Pancreas (tissue), 10 donors: ENCODE data around the gene TTI1. TPM values are rescaled to one million over a fixed set of nuclear protein-coding genes. Genes with fewer than 3 reads are reported as not detected.

Experiments
- ATAC-seq, 4 donors: fragments of 200-7000 bp; cut with Tn5 transposase; one replicate each; pipeline versions ENCODE4 v1.8.0 to v1.9.1; 2020; ENCODE audit warnings: mild to moderate bottlenecking in 4 of 4, moderate library complexity in 4 of 4
- DNase-seq, 6 donors: peaks; one replicate each; pipeline ENCODE4 v3.0.0-alpha.2; 2020
- FAIRE-seq: peaks from 2 replicates; lab custom pipeline; 2012; peaks lifted over from hg19 to GRCh38; lab: Jason Lieb, UNC
- H3K27ac ChIP-seq, 4 donors: fragments of 200-600 bp; sonication (generic); 1 replicate in 3 of 4; 2 replicates in 1 of 4; pipeline versions ENCODE4 v1.5.0 to v1.8.0; 2020
- H3K27me3 ChIP-seq, 4 donors: fragments of 200-600 bp; one replicate each; pipeline ENCODE4 v1.8.0; 2021
- H3K36me3 ChIP-seq, 3 donors: fragments of 200-600 bp; sonication (generic) in 1 of 3; one replicate each; pipeline versions ENCODE4 v1.5.0 to v1.8.0; 2020 to 2021
- H3K4me1 ChIP-seq, 3 donors: fragments of 200-600 bp; one replicate each; pipeline ENCODE4 v1.8.0; 2021
- H3K4me3 ChIP-seq, 4 donors: fragments of 200-600 bp; sonication (generic) in 2 of 4; one replicate each; pipeline versions ENCODE4 v1.5.0 to v1.8.0; 2020 to 2021
- H3K9me3 ChIP-seq, 4 donors: fragments of 200-600 bp; one replicate each; pipeline ENCODE4 v1.8.0; 2021
- WGBS, 2 donors: extraction: QIAGEN DNeasy Blood & Tissue Kit; methylation state at CpG; one replicate each; pipeline ENCODE4 v1.1.7; 2013; 5-methylcytosine and 5-hydroxymethylcytosine counted together
- intact Hi-C, 3 donors: fragments of 100-400 bp; cut with DNase I; formaldehyde crosslinking; loops; one replicate each; pipeline versions ENCODE4 v1.11.1 to v1.14.2; 2022
- polyA plus RNA-seq, 2 donors: library from polyadenylated mRNA; stranded (reverse); fragments of 200-250 nt; gene quantifications; one replicate each; pipeline ENCODE4 v1.2.3, GENCODE V29; 2013
- total RNA-seq, 6 donors: library from RNA; stranded (reverse); fragmentation: NEBNext Ultra II Directional in 4 of 6; extraction: Animal tissue kit (Norgen Biotek cat#: 25700) in 4 of 6; gene quantifications; one replicate each; pipeline versions ENCODE4 v1.2.1 to v1.2.4, GENCODE V29; 2021 to 2023
- TF ChIP-seq, protein P1 (sequence below), 4 donors: fragments of 200-600 bp; sonication (generic) in 3 of 4; IDR thresholded peaks; one replicate each; pipeline versions ENCODE4 v1.5.0 to v1.8.0; 2021; ENCODE audit warnings: antibody characterized with exemption in 4 of 4
- donor health status: healthy with polysubstance abuse.
- donor health status: DM: no; HTN: no; CAD: no; lungs with moderate emphysema.
- donor health status: DM: no; HTN: no; CAD: no.
- donor health status: control.
- donor health status: control.
- donor health status: Bipolar disorder and iron deficiency.
- donor health status: DM: yes; HTN: yes; CAD: no.
- donor health status: DM: no; HTN: no; CAD: no.
- donor health status: DM: no; HTN: no; CAD: no.
- donor health status: DM: yes; HTN: yes; CAD: no.

TTI1 gene
- total and polyA plus RNA-seq, 8 donors = 10.1 to 18.0 (median 11.2) TPM

DNA sequence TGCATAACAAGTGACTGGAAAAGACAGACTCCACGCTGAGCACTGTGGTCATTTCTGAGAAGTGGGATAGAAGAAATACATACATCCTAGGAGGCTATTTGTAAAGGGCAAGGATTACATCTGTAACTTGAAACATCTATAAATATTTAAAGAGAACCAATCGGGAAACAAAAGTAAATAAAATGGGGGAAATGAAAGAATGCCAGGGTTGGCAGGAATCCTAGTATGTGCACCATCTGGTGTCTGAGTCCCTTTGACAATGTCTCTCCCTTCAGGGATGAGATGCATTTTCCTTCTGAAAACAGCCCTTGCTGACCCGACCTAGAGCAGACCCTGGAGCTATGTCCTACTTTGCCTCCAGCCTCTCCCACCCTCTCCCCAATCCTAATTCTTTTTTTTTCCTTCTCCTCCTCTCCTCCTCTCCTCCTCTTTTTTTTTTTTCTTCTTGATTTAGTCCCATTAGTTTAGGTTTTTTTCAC is 77.1 kb downstream of the TTI1 start:
- Histone ChIP-seq H3K9me3 (no peaks in the 10 kb centered on the region), H3K27me3 (no peaks in the 10 kb centered on the region), H3K4me3 (no peak overlapping the region), H3K36me3 (no peaks in the 10 kb centered on the region), H3K27ac (no peak overlapping the region), H3K4me1 (no peaks in the 10 kb centered on the region)
- TF ChIP-seq, protein P1, sequence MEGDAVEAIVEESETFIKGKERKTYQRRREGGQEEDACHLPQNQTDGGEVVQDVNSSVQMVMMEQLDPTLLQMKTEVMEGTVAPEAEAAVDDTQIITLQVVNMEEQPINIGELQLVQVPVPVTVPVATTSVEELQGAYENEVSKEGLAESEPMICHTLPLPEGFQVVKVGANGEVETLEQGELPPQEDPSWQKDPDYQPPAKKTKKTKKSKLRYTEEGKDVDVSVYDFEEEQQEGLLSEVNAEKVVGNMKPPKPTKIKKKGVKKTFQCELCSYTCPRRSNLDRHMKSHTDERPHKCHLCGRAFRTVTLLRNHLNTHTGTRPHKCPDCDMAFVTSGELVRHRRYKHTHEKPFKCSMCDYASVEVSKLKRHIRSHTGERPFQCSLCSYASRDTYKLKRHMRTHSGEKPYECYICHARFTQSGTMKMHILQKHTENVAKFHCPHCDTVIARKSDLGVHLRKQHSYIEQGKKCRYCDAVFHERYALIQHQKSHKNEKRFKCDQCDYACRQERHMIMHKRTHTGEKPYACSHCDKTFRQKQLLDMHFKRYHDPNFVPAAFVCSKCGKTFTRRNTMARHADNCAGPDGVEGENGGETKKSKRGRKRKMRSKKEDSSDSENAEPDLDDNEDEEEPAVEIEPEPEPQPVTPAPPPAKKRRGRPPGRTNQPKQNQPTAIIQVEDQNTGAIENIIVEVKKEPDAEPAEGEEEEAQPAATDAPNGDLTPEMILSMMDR (IDR thresholded peaks at IDR 0.05) = no peak
- DNase-seq (no peak), ATAC-seq (no peak), FAIRE-seq (no peak)
- intact Hi-C loops = no loop called here
- WGBS, 2 donors = 19 to 25% methylated on average over 3 of the region's 3 CpGs

DNA sequence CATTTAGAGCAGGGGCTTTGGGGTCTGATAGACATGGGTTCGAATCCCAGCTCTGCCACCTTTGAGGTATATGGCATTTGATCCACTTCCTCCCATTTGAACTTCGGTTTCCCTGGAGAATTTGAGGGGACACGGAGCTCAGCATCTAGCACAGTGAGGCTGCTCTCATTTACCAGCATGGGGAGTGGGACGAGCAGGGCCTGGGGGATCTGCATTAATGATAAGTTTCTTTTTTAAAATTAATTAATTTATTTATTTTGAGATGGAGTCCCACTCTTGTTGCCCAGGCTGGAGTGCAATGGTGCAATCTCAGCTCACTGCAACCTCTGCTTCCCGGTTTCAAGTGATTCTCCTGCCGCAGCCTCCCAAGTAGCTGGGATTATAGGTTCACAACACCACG is 77.7 kb downstream of the TTI1 start:
- no peaks in the 10 kb centered on the region for H3K27me3 ChIP-seq
- 80 to 89% methylated on average over 7 of the region's 7 CpGs for WGBS, 2 donors
- H3K27ac ChIP-seq = no peak overlapping the region
- TF ChIP-seq, protein P1 (IDR thresholded peaks at IDR 0.05) = no peak
- H3K9me3 ChIP-seq = no peaks in the 10 kb centered on the region
- FAIRE-seq (no peak), DNase-seq (no peak), ATAC-seq (no peak)
- H3K4me1 ChIP-seq = no peaks in the 10 kb centered on the region
- no peak overlapping the region for H3K4me3 ChIP-seq
- intact Hi-C loops = no loop called here
- no peaks in the 10 kb centered on the region for H3K36me3 ChIP-seq

DNA sequence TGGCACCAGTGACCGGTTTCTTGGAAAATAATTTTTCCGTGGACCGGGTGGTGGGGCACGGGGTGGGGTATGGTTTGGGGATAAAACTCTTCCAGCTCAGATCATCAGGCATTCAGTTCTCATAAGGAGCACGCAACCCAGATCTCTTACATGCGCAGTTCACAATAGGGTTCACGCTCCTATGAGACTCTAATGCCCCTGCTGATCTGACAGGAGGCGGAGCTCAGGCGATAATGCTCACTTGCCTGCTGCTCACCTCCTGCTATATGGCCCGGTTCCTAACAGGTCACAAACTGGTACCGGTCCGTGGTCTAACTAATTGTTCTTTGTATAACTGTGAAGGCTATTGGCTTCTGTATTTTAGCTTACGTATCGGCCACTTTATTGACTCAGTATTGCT is 78.6 kb downstream of the TTI1 start:
- no peak for ATAC-seq
- Histone ChIP-seq H3K9me3 (no peaks in the 10 kb centered on the region), H3K4me1 (no peaks in the 10 kb centered on the region), H3K27ac (no peak overlapping the region), H3K4me3 (no peak overlapping the region), H3K36me3 (no peaks in the 10 kb centered on the region), H3K27me3 (no peaks in the 10 kb centered on the region)
- 66 to 67% methylated on average over 14 of the region's 14 CpGs for WGBS, 2 donors
- intact Hi-C loops = no loop called here
- DNase-seq = no peak
- FAIRE-seq = no peak
- TF ChIP-seq, protein P1 (IDR thresholded peaks at IDR 0.05) = no peak

DNA sequence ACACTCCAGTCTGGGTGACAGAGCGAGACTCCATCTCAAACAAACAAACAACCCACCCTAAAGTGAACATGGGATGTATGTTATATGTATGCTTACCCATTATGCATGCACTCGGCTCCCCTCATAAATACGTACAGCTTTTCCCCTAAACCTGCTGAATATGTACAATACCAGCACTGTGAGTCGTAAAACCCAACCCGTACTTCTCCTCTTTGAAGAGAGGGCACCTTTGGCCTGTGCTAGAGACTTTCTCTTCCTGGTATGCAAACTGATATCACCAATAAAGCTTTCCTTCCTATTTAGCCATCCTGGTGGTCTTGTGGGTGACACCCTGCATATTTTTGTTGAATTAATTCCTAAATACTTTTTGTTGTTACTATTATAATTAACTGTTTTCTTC is 79.1 kb downstream of the TTI1 start:
- 84 to 88% methylated on average over 5 of the region's 5 CpGs for WGBS, 2 donors
- ATAC-seq (no peak), DNase-seq (no peak), FAIRE-seq (no peak)
- no peaks in the 10 kb centered on the region for H3K9me3 ChIP-seq
- no peak overlapping the region for H3K27ac ChIP-seq
- TF ChIP-seq, protein P1 (IDR thresholded peaks at IDR 0.05) = no peak
- H3K36me3 ChIP-seq = no peaks in the 10 kb centered on the region
- H3K27me3 ChIP-seq = no peaks in the 10 kb centered on the region
- no peaks in the 10 kb centered on the region for H3K4me1 ChIP-seq
- no peak overlapping the region for H3K4me3 ChIP-seq
- intact Hi-C loops = no loop called here

DNA sequence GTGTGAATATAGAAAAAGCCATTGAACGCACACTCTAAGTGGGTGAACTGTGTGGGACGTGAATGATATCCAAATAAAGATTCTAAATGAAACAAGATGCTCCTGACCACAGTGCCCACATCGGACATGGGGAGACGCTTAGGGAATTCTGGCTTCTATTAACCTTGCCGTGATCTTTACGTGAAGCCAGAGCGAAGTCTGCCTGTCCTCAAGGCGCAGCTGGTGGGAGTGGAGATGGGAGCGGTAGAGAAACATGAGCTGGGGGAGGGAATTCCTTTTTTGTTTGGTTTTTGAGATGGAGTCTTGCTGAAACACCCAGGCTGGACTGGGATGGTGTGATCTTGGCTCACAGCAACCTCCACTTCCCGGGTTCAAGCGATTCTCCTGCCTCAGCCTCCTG is 84.3 kb downstream of the TTI1 start:
- Histone ChIP-seq H3K9me3 (no peaks in the 10 kb centered on the region), H3K4me3 (no peak overlapping the region), H3K36me3 (no peaks in the 10 kb centered on the region), H3K4me1 (no peaks in the 10 kb centered on the region), H3K27ac (no peak overlapping the region), H3K27me3 (no peaks in the 10 kb centered on the region)
- TF ChIP-seq, protein P1 (IDR thresholded peaks at IDR 0.05) = no peak
- DNase-seq (no peak), ATAC-seq (no peak), FAIRE-seq (no peak)
- 89 to 91% methylated on average over 11 of the region's 11 CpGs for WGBS, 2 donors
- intact Hi-C loops = no loop called here
